Neural progenitor cell (in vitro differentiated cells): ENCODE measurements around the gene ESPNL.

Experiments used
- CTCF ChIP-seq: fragments of 200-600 bp; sonication (generic); IDR thresholded peaks from 2 replicates; pipeline ENCODE4 v1.5.1; 2017; ENCODE audit warnings: antibody characterized with exemption, mild to moderate bottlenecking
- EZH2 ChIP-seq: fragments of 200-600 bp; sonication (generic); IDR thresholded peaks from 2 replicates; pipeline ENCODE4 v1.6.1; 2017; ENCODE audit warnings: antibody characterized with exemption, mild to moderate bottlenecking, moderate library complexity
- EZH2phosphoT487 ChIP-seq: fragments of 200-600 bp; sonication (generic); IDR thresholded peaks from 2 replicates; pipeline ENCODE4 v1.6.1; 2017; ENCODE audit warnings: antibody characterized with exemption

- TF ChIP-seq EZH2phosphoT487 (no peak), CTCF (no peak), EZH2 (no peak)
Measured at GRCh38 chr2:238117199-238118154, 17.3 kb downstream of the ESPNL start.
